ENCODE results near the gene NFIX. TPM values are rescaled to one million over a fixed set of nuclear protein-coding genes. Genes with fewer than 3 reads are reported as not detected.

NFIX gene
- total and polyA plus RNA-seq, 2 of the 13 experiments (the other 11 are each of a cell fraction or from before 2014, with no cell fraction given), result 3.4 to 5.4 TPM

- 0 out of 2 replicates have a peak, but pooled peaks have one; percentile 62 for TF ChIP-seq STAT6 (CRISPR knock-in tag; IDR thresholded peaks at IDR 0.05; ENCODE audit: borderline replicate concordance)
- TF ChIP-seq DR1 (CRISPR knock-in tag; IDR thresholded peaks at IDR 0.05), result no peak
- no peak for TF ChIP-seq SMYD3 (CRISPR knock-in tag; IDR thresholded peaks at IDR 0.05)
- TF ChIP-seq ZNF33B (CRISPR knock-in tag; IDR thresholded peaks at IDR 0.05), result no peak
- TF ChIP-seq NCOA2 (CRISPR knock-in tag; IDR thresholded peaks at IDR 0.05), result peak; percentile 68
- no peak for TF ChIP-seq ZNF589 (CRISPR knock-in tag; conservative IDR thresholded peaks at IDR 0.05)
- TF ChIP-seq RNF219 (CRISPR knock-in tag; IDR thresholded peaks at IDR 0.05), result no peak
- peak; percentile 57 for TF ChIP-seq ZFP91 (CRISPR knock-in tag; IDR thresholded peaks at IDR 0.05; ENCODE audit: borderline replicate concordance)
- TF ChIP-seq ATAD3A (CRISPR knock-in tag; IDR thresholded peaks at IDR 0.05), result no peak
- TF ChIP-seq ZNF83 (CRISPR knock-in tag; IDR thresholded peaks at IDR 0.05; ENCODE audit: borderline replicate concordance), result no peak
- no peak for TF ChIP-seq TBP (CRISPR knock-in tag; IDR thresholded peaks at IDR 0.05)
- no peak for TF ChIP-seq PAWR (CRISPR knock-in tag; IDR thresholded peaks at IDR 0.05; ENCODE audit: borderline replicate concordance)
- no peak for TF ChIP-seq ZC3H4 (CRISPR knock-in tag; IDR thresholded peaks at IDR 0.05; ENCODE audit: borderline replicate concordance)
- peak; percentile 72 for TF ChIP-seq MED1 (CRISPR knock-in tag; IDR thresholded peaks at IDR 0.05)
- TF ChIP-seq REL (CRISPR knock-in tag; conservative IDR thresholded peaks at IDR 0.05), result no peak
- TF ChIP-seq ZNF646 (CRISPR knock-in tag; IDR thresholded peaks at IDR 0.05), result no peak
- no peak for TF ChIP-seq KDM5B (CRISPR knock-in tag; IDR thresholded peaks at IDR 0.05; ENCODE audit: borderline replicate concordance)
- no peak for TF ChIP-seq ZNF260 (CRISPR knock-in tag; IDR thresholded peaks at IDR 0.05; ENCODE audit: borderline replicate concordance, low read depth)
Measured at GRCh38 chr19:13128583-13128982, 133.3 kb downstream of the NFIX start (continued).
